ENCODE results near the gene PPT2.

The PPT2 gene, protein sequence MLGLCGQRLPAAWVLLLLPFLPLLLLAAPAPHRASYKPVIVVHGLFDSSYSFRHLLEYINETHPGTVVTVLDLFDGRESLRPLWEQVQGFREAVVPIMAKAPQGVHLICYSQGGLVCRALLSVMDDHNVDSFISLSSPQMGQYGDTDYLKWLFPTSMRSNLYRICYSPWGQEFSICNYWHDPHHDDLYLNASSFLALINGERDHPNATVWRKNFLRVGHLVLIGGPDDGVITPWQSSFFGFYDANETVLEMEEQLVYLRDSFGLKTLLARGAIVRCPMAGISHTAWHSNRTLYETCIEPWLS

GRCh38 chr6:32153564-32154513 is at the start of gene PPT2:
PPT2 (plus strand) TSS chr6:32154141; CDS start chr6:32154595, 454 bp downstream.
- peak; percentile 54 for DNase-seq (ENCODE audit: low read depth, low spot score)
- ChIA-PET CTCF (interaction anchor here (0.9 to 2.9 kb wide), 10 partner anchors 11 to 107 kb away, joined by 3 to 32 read pairs (median 6); partner anchors contain the start of genes EGFL8 and FKBPL), POLR2A (no interaction called here)
- peak within 1 kb of the TSS; percentile 90 for H3K4me3 ChIP-seq (ENCODE audit: low read depth, low read length)
- TF ChIP-seq, protein P1, sequence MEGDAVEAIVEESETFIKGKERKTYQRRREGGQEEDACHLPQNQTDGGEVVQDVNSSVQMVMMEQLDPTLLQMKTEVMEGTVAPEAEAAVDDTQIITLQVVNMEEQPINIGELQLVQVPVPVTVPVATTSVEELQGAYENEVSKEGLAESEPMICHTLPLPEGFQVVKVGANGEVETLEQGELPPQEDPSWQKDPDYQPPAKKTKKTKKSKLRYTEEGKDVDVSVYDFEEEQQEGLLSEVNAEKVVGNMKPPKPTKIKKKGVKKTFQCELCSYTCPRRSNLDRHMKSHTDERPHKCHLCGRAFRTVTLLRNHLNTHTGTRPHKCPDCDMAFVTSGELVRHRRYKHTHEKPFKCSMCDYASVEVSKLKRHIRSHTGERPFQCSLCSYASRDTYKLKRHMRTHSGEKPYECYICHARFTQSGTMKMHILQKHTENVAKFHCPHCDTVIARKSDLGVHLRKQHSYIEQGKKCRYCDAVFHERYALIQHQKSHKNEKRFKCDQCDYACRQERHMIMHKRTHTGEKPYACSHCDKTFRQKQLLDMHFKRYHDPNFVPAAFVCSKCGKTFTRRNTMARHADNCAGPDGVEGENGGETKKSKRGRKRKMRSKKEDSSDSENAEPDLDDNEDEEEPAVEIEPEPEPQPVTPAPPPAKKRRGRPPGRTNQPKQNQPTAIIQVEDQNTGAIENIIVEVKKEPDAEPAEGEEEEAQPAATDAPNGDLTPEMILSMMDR (IDR thresholded peaks at IDR 0.05; ENCODE audit: insufficient read depth, low read length, missing control alignments): peak; percentile 14

DNA sequence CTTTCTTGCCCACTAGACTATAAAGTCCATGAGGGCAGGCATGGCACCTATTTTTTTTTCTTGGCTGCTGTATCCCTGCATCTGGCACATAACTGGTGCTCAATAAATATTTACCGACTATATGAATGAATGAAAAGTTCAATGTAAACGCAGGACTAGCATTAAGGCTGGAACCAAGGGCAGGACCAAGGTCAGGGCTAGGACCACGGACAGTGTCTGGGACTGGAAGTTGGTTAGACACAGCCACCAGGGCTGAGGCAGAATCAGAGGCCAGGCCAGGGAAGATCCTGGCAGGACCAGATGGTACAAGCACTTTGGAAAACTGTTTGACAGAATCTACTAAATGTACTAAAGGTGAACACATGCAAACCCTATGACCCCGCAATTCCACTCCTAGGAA is 48.5 kb upstream of the PPT2 start:
- CTCF ChIA-PET: interaction anchor here (1.0 to 9.3 kb wide), 3 partner anchors 12 to 58 kb away, joined by 3 to 66 read pairs (median 5); no protein-coding TSS in a partner anchor
- TF ChIP-seq, protein P1 (IDR thresholded peaks at IDR 0.05; ENCODE audit: insufficient read depth, low read length, missing control alignments): no peak
- H3K4me3 ChIP-seq (ENCODE audit: low read depth, low read length): no peak overlapping the region
- POLR2A ChIA-PET: no interaction called here
- DNase-seq (ENCODE audit: low read depth, low spot score): no peak

DNA sequence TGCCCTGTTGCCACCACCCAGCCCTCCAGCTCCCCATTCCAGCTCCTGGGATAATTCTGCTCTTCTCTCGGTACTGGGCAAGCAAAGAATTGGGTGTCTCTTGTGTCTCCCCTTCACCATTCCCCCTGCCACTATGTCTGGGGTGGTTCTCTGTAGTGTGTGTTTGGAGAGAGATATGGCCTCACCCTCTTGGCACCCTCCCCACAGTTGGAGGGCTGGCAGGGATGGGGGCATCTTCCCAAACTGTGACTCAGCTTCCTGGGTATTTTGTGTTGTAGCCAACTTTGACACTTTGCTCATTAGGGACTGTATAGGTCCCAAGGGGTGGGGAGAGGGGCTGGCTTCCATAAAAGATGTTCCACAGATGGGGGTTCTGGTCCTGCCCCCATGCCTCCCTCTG is 46.5 kb upstream of the PPT2 start:
- TF ChIP-seq, protein P1 (IDR thresholded peaks at IDR 0.05; ENCODE audit: insufficient read depth, low read length, missing control alignments): no peak
- ChIA-PET CTCF (interaction anchor here (1.2 to 9.3 kb wide), 5 partner anchors 10 to 59 kb away, joined by 3 to 66 read pairs (median 5); partner anchors contain the start of gene ATF6B), POLR2A (interaction anchor here (0.9 to 1.1 kb wide), 2 partner anchors 15 to 16 kb away, joined by 3 read pairs; no protein-coding TSS in a partner anchor)

DNA sequence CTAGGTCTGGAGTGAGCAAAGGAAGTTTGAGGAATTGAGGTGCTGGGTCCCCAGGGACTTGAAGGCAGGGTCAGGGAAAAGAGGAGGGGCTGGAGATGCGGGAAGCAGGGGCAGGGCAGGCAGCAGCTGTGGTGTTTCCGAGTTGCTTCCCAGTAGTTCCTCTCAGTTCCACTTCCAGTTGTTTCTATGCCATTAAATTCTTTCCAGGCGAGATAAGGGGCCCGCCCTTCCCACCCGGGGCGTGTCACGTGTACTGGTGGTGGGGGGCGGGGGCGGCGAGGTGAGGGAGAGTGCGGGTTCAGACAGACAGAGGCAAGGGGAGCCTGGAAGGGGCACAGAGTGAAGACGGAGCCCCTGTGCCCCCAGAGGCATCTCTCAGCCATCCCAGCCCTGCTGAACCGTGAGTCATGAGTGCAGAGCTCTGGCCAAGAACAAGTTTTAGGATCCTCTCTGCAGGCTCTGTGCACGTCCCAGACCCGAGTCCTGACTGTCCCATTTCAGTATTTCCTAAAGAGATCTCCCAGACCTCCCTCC is 45.8 kb upstream of the PPT2 start:
- ChIA-PET POLR2A (interaction anchor here (0.9 kb wide), 1 partner anchor 15 kb away, joined by 5 read pairs; no protein-coding TSS in a partner anchor), CTCF (interaction anchor here (0.6 to 9.3 kb wide), 5 partner anchors 9 to 27 kb away, joined by 3 to 66 read pairs (median 3); partner anchors contain the start of gene ATF6B)
- no peak for DNase-seq (ENCODE audit: low read depth, low spot score)

More for the DNA sequence above, 46.5 kb upstream of the PPT2 start:
- DNase-seq (ENCODE audit: low read depth, low spot score): no peak
- H3K4me3 ChIP-seq (ENCODE audit: low read depth, low read length): no peak overlapping the region

DNA sequence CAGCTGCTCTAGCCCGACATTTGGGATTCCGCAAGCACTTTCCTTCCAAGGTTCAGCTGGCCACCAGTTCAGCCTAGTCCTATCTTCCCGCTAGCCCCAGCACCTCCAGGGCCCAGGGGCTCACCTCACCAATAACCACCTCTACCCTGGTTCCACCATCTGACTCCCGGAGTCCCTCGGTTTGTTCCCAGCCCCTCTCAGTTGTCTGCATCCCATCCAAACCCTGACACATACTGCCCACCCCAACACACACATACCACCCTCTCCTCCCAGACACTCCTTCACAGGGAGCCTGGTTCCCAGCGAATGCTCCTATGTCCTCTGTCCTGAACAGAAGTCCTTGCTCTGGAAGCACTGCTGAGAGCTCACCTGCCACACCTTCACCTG is 45.2 kb upstream of the PPT2 start:
- no peak overlapping the region for H3K4me3 ChIP-seq (ENCODE audit: low read depth, low read length)

More for the DNA sequence above, 45.8 kb upstream of the PPT2 start:
- TF ChIP-seq, protein P1 (IDR thresholded peaks at IDR 0.05; ENCODE audit: insufficient read depth, low read length, missing control alignments): no peak
- H3K4me3 ChIP-seq (ENCODE audit: low read depth, low read length): no peak overlapping the region

More for the DNA sequence above, 45.2 kb upstream of the PPT2 start:
- ChIA-PET CTCF (interaction anchor here (1.3 to 9.3 kb wide), 4 partner anchors 9 to 61 kb away, joined by 3 to 66 read pairs (median 9); no protein-coding TSS in a partner anchor), POLR2A (interaction anchor here (0.9 kb wide), 1 partner anchor 16 kb away, joined by 5 read pairs; no protein-coding TSS in a partner anchor)
- DNase-seq (ENCODE audit: low read depth, low spot score): no peak
- TF ChIP-seq, protein P1 (IDR thresholded peaks at IDR 0.05; ENCODE audit: insufficient read depth, low read length, missing control alignments): no peak

Data from AG04449 (cell line).